Mesothelial cell of epicardium (in vitro differentiated cells): ENCODE measurements around the gene SLC12A2. TPM values are rescaled to one million over a fixed set of nuclear protein-coding genes. Genes with fewer than 3 reads are reported as not detected.
A peak's percentile ranks its signal among the peaks of the same experiment; 100 is the strongest.

Experiments
- DNase-seq, 2 experiments: peaks; one replicate each; pipeline ENCODE4 v3.0.0; 2021; ENCODE audit warnings: low spot score in 2 of 2; ENCODE audit not compliant: unreplicated experiment in 2 of 2
- H3K27ac Mint-ChIP-seq: 2 replicates; pipeline ENCODE4 v1.8.0; 2021; ENCODE audit warnings: mixed read lengths
- H3K27me3 Mint-ChIP-seq: 2 replicates; pipeline ENCODE4 v1.8.0; 2021; ENCODE audit warnings: low read depth, mixed read lengths
- H3K36me3 Mint-ChIP-seq: 2 replicates; pipeline ENCODE4 v1.8.0; 2021; ENCODE audit warnings: mixed read lengths
- H3K4me1 Mint-ChIP-seq: 2 replicates; pipeline ENCODE4 v1.8.0; 2021; ENCODE audit warnings: mixed read lengths
- H3K4me3 Mint-ChIP-seq: 2 replicates; pipeline ENCODE4 v1.8.0; 2021; ENCODE audit warnings: mild to moderate bottlenecking, moderate library complexity, mixed read lengths
- H3K9me3 Mint-ChIP-seq: 2 replicates; pipeline ENCODE4 v1.8.0; 2021; ENCODE audit warnings: mixed read lengths
- CTCF ChIP-seq: fragments of 200-600 bp; sonication (generic); IDR thresholded peaks from one replicate; pipeline ENCODE4 v1.5.0; 2021; ENCODE audit warnings: antibody characterized with exemption; ENCODE audit not compliant: unreplicated experiment
- total RNA-seq: library from RNA; stranded (reverse); gene quantifications from 3 replicates; pipeline ENCODE4 v1.2.1, GENCODE V29; 2021

SLC12A2 gene
- total RNA-seq, 1 donor from 2014 or later, result 27.0 TPM

DNA sequence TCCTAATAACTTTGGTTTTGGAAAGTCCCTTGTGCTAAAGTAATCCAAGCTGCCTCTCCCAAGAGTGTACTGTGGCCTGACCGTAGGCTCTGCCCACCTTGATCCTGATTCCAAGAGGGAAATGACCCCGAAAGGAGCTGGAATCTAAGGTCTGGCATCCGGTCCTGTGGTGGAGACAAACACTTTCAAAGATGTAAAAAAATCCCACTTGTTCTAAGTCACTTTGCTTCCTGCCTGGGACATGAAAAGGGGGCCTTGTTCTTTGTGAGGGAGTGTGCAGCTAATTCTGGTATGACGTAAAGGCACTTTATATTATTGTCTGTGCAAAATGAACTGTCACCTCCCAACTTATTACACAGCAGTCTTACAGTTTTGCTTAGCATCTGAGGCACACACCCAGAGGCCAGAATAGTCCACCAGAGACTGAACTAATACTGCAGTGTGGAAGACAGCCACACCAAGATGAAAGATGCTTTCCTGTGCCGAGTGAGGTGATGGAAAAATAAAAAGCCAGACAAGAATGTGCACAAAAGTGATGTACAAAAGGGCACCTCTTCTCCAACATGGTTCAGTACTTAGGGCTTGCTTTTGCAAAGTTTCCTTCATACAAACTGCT, 128.7 kb downstream of the SLC12A2 start:
- no peak for DNase-seq
- Mint-ChIP-seq H3K4me1 (peaks cover 3% of the 10 kb centered on the region), H3K27ac (no peak overlapping the region), H3K27me3 (peaks cover 2% of the 10 kb centered on the region), H3K9me3 (no peaks in the 10 kb centered on the region), H3K36me3 (no peaks in the 10 kb centered on the region), H3K4me3 (no peak overlapping the region)
- TF ChIP-seq CTCF, result no peak

- H3K27ac Mint-ChIP-seq, result no peak overlapping the region
- H3K27me3 Mint-ChIP-seq, result peaks cover 2% of the 10 kb centered on the region
- peaks cover 3% of the 10 kb centered on the region for H3K4me1 Mint-ChIP-seq
- H3K4me3 Mint-ChIP-seq, result no peak overlapping the region
- TF ChIP-seq CTCF, result peak; percentile 81
- DNase-seq, result peak in 1 of 2 experiments; percentile 69
- no peaks in the 10 kb centered on the region for H3K36me3 Mint-ChIP-seq
- H3K9me3 Mint-ChIP-seq, result no peaks in the 10 kb centered on the region
Measured at GRCh38 chr5:128213340-128213739, 129.8 kb downstream of the SLC12A2 start.

- Mint-ChIP-seq H3K4me3 (no peak overlapping the region), H3K36me3 (no peaks in the 10 kb centered on the region), H3K4me1 (peaks cover 3% of the 10 kb centered on the region), H3K27me3 (peaks cover 2% of the 10 kb centered on the region), H3K9me3 (no peaks in the 10 kb centered on the region), H3K27ac (no peak overlapping the region)
- no peak for DNase-seq
- TF ChIP-seq CTCF, result no peak
Measured at GRCh38 chr5:128213833-128214232, 130.3 kb downstream of the SLC12A2 start.

GRCh38 chr5:128216285-128216684, 132.7 kb downstream of the SLC12A2 start:
- no peak for DNase-seq
- Mint-ChIP-seq H3K4me1 (peaks cover 3% of the 10 kb centered on the region), H3K27ac (no peak overlapping the region), H3K4me3 (no peak overlapping the region), H3K27me3 (peaks cover 2% of the 10 kb centered on the region), H3K9me3 (peaks cover 9% of the 10 kb centered on the region), H3K36me3 (peaks cover 3% of the 10 kb centered on the region)
- no peak for TF ChIP-seq CTCF

DNA sequence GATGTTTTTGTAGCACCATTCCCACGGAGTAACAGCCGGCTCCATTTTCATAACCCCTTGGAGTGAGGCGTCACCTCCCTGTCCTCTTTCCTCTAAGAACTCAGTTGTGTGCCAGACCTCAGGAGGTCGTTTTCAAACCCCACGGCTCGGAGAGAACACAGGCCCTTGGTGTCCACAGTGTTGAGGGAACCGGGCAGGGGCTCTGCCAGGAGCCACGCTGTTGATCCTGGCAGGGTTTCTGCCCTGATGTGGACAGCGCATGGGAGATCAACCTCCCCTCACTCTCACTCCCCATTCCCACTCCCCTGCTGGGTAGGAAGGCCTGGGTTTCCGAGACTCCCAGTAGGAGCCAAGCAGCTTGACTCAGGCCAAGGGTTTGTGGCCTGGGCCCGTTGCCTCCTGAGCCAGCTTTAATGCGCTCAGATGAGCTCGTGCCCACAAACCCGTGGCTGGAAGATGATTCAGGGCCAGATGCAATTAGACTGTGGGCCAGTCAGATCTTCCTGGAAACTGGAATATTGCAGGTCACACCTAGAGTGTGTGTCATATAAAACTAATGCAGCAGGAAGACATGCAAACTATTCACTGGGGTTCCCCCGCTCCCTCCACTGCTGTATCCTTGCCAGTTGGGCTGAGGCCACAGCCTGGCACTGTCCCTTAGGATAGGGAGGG, 133.4 kb downstream of the SLC12A2 start:
- H3K27me3 Mint-ChIP-seq, result peaks cover 5% of the 10 kb centered on the region
- no peak overlapping the region for H3K27ac Mint-ChIP-seq
- no peak for TF ChIP-seq CTCF
- peaks cover 3% of the 10 kb centered on the region for H3K4me1 Mint-ChIP-seq
- H3K36me3 Mint-ChIP-seq, result peaks cover 3% of the 10 kb centered on the region
- H3K9me3 Mint-ChIP-seq, result peaks cover 9% of the 10 kb centered on the region
- H3K4me3 Mint-ChIP-seq, result no peak overlapping the region
- DNase-seq, result no peak
